Naive B cell (primary cell): ENCODE results near the gene SNRK. TPM values are rescaled to one million over a fixed set of nuclear protein-coding genes. Genes with fewer than 3 reads are reported as not detected.

Experiments
- ATAC-seq, 2 donors: fragments of 150-1000 bp; cut with Tn5 transposase; 2 replicates each; pipeline ENCODE4 v1.10.0; 2021; ENCODE audit warnings: low read depth in 2 of 2, mild to moderate bottlenecking in 2 of 2, moderate library complexity in 2 of 2
- DNase-seq: peaks from one replicate; pipeline ENCODE4 v3.0.0; 2022
- H3K27ac Mint-ChIP-seq, 6 donors: one replicate each; pipeline ENCODE4 v1.8.0; 2020 to 2022; ENCODE audit warnings: mild to moderate bottlenecking in 6 of 6, mixed read lengths in 6 of 6, moderate library complexity in 5 of 6, inconsistent platforms in 2 of 6
- H3K27me3 Mint-ChIP-seq, 3 donors: one replicate each; pipeline ENCODE4 v1.8.0; 2021 to 2022; ENCODE audit warnings: mixed read lengths in 3 of 3, mild to moderate bottlenecking in 1 of 3
- H3K36me3 Mint-ChIP-seq, 2 donors: one replicate each; pipeline ENCODE4 v1.8.0; 2020 to 2022; ENCODE audit warnings: mixed read lengths in 2 of 2, inconsistent platforms in 1 of 2, mild to moderate bottlenecking in 1 of 2
- H3K4me1 Mint-ChIP-seq, 3 donors: one replicate each; pipeline ENCODE4 v1.8.0; 2020 to 2022; ENCODE audit warnings: mixed read lengths in 3 of 3, inconsistent platforms in 1 of 3, mild to moderate bottlenecking in 1 of 3, moderate library complexity in 1 of 3
- H3K4me3 Mint-ChIP-seq, 8 donors: one replicate each; pipeline ENCODE4 v1.8.0; 2020 to 2022; ENCODE audit warnings: mild to moderate bottlenecking in 8 of 8, mixed read lengths in 8 of 8, moderate library complexity in 8 of 8, inconsistent platforms in 2 of 8
- H3K9me3 Mint-ChIP-seq, 7 donors: one replicate each; pipeline ENCODE4 v1.8.0; 2020 to 2022; ENCODE audit warnings: mixed read lengths in 7 of 7, mild to moderate bottlenecking in 5 of 7, inconsistent platforms in 2 of 7, moderate library complexity in 1 of 7
- polyA plus RNA-seq, 6 donors: library from polyadenylated mRNA; unstranded; fragments of 300-500 nt; fragmentation: Illumina TruSeq; gene quantifications; one replicate each; pipeline ENCODE4 v1.2.3, GENCODE V29; 2021; ENCODE audit warnings: low read depth in 6 of 6

The SNRK gene
- polyA plus RNA-seq, 6 donors from 2014 or later, result 14.3 to 52.3 (median 38.0) TPM

DNA sequence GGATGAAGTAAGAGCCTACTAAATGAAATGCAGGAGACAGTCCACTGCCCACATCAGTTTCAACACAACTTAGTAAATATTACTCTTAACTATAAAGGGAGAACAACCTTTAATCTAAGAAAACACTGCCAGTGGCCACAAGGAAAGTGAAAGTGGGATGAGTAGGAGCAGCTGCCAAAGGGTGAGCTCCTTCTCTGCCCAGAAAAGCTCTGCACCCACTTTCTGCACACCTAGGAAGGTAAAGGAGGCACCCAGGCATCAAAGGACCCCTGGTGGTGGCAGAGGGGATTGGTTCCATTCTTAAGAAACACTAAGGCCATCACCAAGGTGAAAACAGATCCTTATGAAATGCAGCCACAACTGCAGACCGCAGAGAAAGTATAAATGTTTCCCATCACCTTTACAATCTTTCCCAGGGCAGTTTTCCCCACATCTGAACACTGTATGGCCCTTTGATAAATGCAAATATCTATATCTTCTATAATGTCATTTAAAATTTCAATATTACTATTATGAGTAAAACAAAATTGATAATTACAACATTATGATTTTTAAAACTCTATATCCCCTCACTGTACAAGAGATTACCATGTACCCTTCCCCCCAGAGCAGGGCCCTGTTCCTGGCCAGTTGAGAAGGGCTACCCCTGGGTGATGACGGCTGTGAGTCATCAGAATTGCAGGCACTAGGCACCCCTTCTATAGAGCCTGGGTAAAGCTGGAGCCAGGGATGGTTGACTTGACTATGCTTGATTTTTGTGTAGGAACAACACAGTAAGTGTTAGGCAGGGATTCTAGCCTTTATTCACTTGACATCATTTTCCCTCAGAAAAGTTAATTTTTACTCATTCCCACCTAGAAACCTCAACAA, 92.0 kb downstream of the SNRK start:
- H3K9me3 Mint-ChIP-seq, result peaks cover 0 to 6% (median 0%) of the 10 kb centered on the region in 7 donors
- DNase-seq (peak; percentile 56), ATAC-seq (peak; percentile 61 to 76)
- no peaks in the 10 kb centered on the region for H3K36me3 Mint-ChIP-seq
- no peaks in the 10 kb centered on the region for H3K4me1 Mint-ChIP-seq
- H3K4me3 Mint-ChIP-seq, result no peak overlapping the region
- peaks cover 5 to 15% (median 13%) of the 10 kb centered on the region in 3 donors for H3K27me3 Mint-ChIP-seq
- peak overlapping the region in 1 of 6 donors; percentile 35 for H3K27ac Mint-ChIP-seq

DNA sequence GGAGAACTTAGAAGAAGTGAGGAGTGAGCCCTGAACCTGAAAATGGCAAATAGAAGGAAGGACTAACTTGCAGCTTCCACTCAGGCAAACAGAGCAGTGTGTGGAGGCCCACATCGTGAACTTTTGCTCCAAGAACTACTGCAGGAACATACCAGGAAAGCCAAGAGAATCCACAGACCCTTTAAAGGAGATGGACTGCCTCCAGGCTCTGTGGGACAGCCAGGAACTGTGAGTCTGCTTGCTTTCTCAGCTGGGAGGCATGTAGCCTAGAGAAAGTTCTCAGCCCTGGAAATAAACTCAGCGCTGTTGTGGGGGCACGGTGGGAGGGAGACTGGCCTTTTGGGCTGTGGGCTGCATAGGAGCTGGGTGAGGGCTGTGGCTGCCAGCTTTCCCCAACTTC, 93.0 kb downstream of the SNRK start:
- Mint-ChIP-seq H3K27ac (no peak overlapping the region), H3K36me3 (no peaks in the 10 kb centered on the region), H3K4me3 (no peak overlapping the region), H3K9me3 (peaks cover 0 to 6% (median 0%) of the 10 kb centered on the region in 7 donors), H3K4me1 (no peaks in the 10 kb centered on the region), H3K27me3 (peaks cover 5 to 15% (median 13%) of the 10 kb centered on the region in 3 donors)
- ATAC-seq (no peak), DNase-seq (no peak)

DNA sequence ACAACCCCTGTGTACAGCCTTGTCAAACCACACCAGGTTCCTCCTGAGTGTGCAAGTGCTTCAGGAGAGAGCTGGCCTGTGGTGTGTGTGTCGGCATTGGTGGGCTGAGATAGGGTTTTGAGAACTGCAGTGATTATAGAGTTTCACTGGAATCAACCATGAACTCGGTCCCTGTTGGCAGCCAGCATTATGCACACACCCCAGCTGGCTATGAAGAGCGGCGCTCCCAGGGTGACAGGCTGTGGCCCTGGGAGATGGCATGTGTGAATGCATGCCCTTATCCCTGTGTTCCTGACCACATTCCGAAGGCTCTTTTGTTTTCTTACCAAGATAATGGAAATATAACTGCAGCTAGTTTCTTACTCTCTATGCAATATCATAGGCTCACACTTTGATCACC, 101.8 kb downstream of the SNRK start:
- Mint-ChIP-seq H3K27ac (peak overlapping the region in 1 of 6 donors; percentile 64), H3K36me3 (peaks cover under 1 to 7% of the 10 kb centered on the region in 2 donors), H3K9me3 (peaks cover 0 to 5% (median 0%) of the 10 kb centered on the region in 7 donors), H3K4me1 (peaks cover 18 to 19% (median 18%) of the 10 kb centered on the region in 3 donors), H3K4me3 (no peak overlapping the region), H3K27me3 (peaks cover 0 to 7% (median 0%) of the 10 kb centered on the region in 3 donors)
- DNase-seq (no peak), ATAC-seq (no peak)

DNA sequence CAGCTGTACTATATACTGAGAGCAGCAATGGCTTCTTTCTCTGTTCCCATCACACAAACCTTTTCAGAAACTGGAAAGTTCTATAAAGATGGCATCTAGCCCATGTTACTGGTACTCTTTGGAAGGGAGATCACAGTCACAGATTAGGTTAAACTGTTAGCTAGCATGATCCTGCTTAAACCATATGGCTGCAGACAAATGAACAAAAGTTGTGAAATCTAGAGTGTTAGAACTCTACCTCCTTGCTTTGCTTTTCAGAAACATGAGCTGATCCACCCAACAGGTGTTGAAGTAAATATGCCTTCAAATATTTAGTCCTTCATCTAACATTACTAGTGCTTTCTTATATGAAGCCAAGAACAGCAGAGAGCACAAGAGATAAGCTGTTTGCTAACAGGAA, 102.6 kb downstream of the SNRK start:
- Mint-ChIP-seq H3K4me3 (no peak overlapping the region), H3K27ac (no peak overlapping the region), H3K36me3 (peaks cover 7% of the 10 kb centered on the region in 2 donors), H3K4me1 (peaks cover 22 to 24% (median 23%) of the 10 kb centered on the region in 3 donors), H3K9me3 (peaks cover 0 to 7% (median 0%) of the 10 kb centered on the region in 7 donors), H3K27me3 (peaks cover 0 to 7% (median 0%) of the 10 kb centered on the region in 3 donors)
- ATAC-seq, result no peak
- no peak for DNase-seq

DNA sequence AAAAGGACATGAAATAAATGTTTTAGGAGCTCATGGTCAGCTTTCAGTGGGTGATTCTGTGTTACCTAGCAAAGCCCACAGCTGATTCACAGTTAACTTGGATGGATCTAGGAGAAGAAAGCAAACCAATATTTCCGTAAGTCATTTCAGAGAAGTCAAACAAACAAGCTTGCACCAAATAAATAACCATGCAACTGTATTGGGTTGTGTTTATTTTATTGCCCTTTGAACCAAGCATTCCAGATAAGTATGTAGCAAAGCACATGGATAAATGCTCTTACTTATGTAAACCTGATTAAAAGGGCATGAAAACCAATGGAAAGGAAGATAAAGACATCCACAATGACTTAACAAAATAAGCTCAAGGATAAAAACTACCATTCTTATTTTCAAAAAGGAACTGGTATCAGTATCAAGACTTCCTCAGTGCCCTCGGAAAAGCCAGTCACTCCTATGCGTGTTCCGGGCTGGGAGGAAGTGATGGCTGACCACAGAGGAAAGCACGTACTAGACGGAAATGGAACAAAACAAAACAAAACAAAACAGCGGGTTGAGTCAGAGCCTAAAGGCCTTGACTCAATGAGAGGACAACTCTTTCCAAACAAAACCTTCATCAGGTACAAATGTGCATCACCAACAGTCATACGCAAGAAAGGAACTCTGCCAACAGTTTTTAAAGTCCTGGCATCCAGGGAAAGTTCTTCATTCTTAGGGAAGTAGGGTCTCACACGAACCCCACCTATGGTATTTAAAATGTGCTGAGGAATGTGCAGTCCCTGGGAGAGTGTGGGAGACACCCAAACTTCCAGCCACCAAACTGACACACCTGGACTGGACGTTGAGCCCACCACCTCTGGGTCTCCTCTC, 103.3 kb downstream of the SNRK start:
- Mint-ChIP-seq H3K4me1 (peaks cover 22 to 30% (median 26%) of the 10 kb centered on the region in 3 donors), H3K27ac (peak overlapping the region in 4 of 6 donors; percentile 25 to 94 (median 82)), H3K4me3 (peak overlapping the region in 5 of 8 donors; percentile 17 to 73 (median 60)), H3K9me3 (peaks cover 0 to 7% (median 0%) of the 10 kb centered on the region in 7 donors), H3K27me3 (peaks cover 0 to 7% (median 0%) of the 10 kb centered on the region in 3 donors), H3K36me3 (peaks cover 7% of the 10 kb centered on the region in 2 donors)
- ATAC-seq, result peak; percentile 78 to 79
- DNase-seq, result peak; percentile 24

DNA sequence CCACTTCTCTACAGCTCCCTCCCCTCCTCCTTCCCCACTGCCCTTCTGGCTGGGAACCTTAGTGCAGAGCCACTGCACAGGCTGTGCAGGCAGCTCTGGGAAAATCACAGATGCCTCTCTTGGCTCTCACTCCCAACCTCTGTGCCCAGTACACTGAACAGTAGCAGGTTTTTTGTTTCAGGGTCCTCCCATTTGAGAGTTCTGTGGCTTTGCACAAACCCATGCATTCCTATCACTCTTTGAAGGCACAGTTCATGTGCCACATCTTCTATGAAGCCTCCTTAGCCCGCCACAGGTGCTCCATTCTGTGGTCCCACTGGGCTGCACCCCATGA, 103.9 kb downstream of the SNRK start:
- H3K4me1 Mint-ChIP-seq, result peaks cover 22 to 30% (median 26%) of the 10 kb centered on the region in 3 donors
- H3K9me3 Mint-ChIP-seq, result peaks cover 0 to 7% (median 0%) of the 10 kb centered on the region in 7 donors
- peak overlapping the region in 4 of 8 donors; percentile 29 to 73 (median 61) for H3K4me3 Mint-ChIP-seq
- peak overlapping the region in 4 of 6 donors; percentile 71 to 89 (median 74) for H3K27ac Mint-ChIP-seq
- DNase-seq (no peak), ATAC-seq (no peak)
- peaks cover 7% of the 10 kb centered on the region in 2 donors for H3K36me3 Mint-ChIP-seq
- peaks cover 0 to 7% (median 0%) of the 10 kb centered on the region in 3 donors for H3K27me3 Mint-ChIP-seq

DNA sequence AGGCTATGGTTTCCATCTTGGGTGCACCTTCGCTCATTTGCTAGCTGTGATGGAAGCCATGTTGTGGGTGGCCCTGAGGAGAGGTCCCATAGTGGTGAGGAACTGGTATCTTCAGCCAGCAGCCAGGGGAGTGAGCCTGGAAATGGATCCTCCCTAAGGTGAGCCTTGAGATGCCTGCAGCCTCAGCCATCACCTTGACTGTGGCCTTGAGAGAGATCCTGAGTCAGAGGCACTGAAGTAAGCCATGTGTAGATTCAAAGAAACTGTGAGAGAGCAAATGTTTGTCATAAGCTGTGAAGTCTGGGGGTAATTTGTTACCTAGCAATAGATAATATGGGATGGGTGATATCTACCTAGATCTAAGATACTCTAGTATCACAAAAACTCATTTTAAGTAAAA, 105.3 kb downstream of the SNRK start:
- no peak for DNase-seq
- no peaks in the 10 kb centered on the region for H3K27me3 Mint-ChIP-seq
- peaks cover 0 to 7% of the 10 kb centered on the region in 2 donors for H3K36me3 Mint-ChIP-seq
- ATAC-seq, result no peak
- no peak overlapping the region for H3K4me3 Mint-ChIP-seq
- no peak overlapping the region for H3K27ac Mint-ChIP-seq
- H3K9me3 Mint-ChIP-seq, result peaks cover 0 to 7% (median 0%) of the 10 kb centered on the region in 7 donors
- peaks cover 18 to 30% (median 26%) of the 10 kb centered on the region in 3 donors for H3K4me1 Mint-ChIP-seq

DNA sequence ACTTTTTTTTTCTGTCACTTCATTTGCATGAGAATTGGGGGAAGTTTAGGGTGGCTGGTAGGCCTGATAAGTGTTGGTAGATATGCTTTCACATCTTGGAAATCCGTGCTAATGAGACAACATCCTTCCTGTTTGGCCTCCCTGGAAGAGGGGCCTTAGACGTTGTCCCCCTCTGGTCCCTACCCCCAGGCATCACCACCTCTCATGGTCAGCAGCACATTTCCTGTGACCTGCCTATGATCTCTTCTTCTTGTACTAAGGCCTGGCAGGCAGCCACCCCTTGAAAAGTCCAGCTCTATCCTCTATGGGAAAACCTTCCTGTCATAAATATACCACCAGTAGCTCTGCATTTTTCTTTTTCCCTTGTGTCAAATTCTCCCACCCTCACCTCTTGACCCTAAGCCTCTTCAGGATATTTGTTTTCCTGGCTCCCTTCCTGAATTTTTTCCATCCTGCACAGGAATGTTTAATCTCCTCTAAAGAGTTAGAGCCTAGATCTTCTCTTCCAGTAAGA, 107.8 kb downstream of the SNRK start:
- no peak overlapping the region for H3K4me3 Mint-ChIP-seq
- peaks cover 0 to 7% of the 10 kb centered on the region in 2 donors for H3K36me3 Mint-ChIP-seq
- H3K9me3 Mint-ChIP-seq, result peaks cover 0 to 7% (median 0%) of the 10 kb centered on the region in 7 donors
- DNase-seq (no peak), ATAC-seq (no peak)
- no peaks in the 10 kb centered on the region for H3K27me3 Mint-ChIP-seq
- peaks cover 18 to 26% (median 24%) of the 10 kb centered on the region in 3 donors for H3K4me1 Mint-ChIP-seq
- H3K27ac Mint-ChIP-seq, result peak overlapping the region in 1 of 6 donors; percentile 38

DNA sequence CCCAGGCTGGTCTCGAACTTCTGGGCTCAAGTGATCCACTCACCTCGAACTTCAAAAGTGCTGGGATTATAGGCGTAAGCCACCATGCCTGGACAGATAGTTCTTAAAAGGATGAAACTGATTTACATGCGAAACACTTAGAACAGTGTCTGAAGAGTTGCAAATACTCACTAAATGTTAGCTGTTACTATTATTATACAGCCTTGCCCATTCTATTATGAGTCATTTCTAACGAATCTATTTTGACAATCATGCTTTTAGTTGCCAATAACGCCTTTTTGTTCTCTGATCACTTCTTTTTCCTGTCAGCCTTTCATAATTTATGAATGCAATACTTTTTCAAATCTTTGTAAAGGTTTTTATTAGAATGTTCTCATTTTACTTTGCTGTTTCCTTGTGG, 112.7 kb downstream of the SNRK start:
- Mint-ChIP-seq H3K27me3 (no peaks in the 10 kb centered on the region), H3K27ac (no peak overlapping the region), H3K36me3 (no peaks in the 10 kb centered on the region), H3K9me3 (no peaks in the 10 kb centered on the region), H3K4me3 (no peak overlapping the region), H3K4me1 (peaks cover 0 to 6% (median 2%) of the 10 kb centered on the region in 3 donors)
- ATAC-seq, result no peak
- DNase-seq, result no peak

DNA sequence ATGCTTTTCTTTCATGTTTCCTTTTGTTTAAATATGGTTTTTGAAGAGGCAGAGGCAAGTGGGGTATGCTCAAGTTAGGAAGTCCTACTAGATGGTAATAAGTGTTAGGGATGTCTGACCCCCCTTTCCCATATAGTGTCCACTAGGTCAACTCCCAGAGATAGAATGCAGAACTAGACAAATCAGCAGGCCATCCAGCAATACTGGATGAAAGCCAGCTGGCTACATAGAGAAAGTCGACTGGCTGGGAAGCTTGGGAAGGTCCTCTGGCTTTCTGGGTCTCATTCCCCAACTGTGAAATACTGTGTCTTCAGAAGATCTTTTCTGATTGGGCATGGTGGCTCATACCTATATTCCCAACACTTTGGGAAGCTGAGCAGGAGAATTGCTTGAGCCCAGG, 113.8 kb downstream of the SNRK start:
- Mint-ChIP-seq H3K36me3 (no peaks in the 10 kb centered on the region), H3K9me3 (no peaks in the 10 kb centered on the region), H3K4me1 (no peaks in the 10 kb centered on the region), H3K27ac (no peak overlapping the region), H3K27me3 (no peaks in the 10 kb centered on the region), H3K4me3 (no peak overlapping the region)
- ATAC-seq (no peak), DNase-seq (no peak)
